Ramos (cell line): ENCODE results near the gene CRADD.
"Not testable (repeated sequence)": the region's sequence is repeated elsewhere in the genome, so short reads cannot be mapped to it uniquely, and the experiment has no call there.

Experiments
- in situ Hi-C: fragments of 300-500 bp; cut with MboI; formaldehyde crosslinking; loops from one replicate; pipeline ENCODE4 v1.14.3; 2022; ENCODE audit warnings: low sequenced_read_pairs; ENCODE audit not compliant: unreplicated experiment

The CRADD gene

DNA sequence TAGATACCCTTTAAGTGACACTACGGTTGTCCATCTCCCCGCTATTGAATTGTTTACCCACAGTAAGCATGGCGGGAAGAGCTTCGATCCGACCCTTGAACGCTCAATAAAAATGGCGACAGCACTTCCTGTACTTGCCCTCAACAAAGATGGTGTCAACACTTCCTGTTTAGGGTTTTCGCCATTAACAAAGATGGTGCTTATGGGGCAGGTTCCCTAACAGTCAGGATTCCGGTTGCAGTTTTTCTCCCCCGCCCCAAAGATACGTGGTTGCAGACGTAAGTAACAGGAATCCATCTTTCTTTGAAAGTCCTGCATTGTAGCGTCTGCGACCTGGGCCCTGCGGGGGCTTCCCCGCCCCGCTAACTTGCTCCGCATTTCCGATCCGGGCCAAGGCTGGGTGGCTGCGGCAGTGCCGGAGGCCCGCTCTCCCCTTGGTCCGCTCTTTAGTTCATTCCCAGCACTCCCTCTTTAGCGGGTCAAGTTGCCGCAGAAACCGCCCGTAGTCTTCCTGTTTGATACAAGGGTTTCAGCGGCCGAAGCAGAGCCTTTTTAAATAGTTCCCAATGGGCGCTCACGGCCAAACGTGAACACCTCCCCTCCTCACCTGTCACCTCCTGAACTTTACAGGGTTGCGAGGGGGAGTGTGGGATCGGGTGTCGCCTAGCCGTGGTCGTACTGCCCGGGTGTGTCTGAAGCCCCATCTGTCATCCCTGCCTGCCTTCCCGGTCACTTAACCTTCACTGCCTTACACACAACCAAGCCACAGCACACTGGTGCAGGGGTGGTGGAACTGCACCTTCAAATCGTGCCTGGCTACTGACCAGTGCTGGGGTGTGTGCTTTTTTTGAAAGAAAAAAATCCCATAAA lies at the start of gene CRADD:
TSS of gene CRADD (plus strand) at position 181 of the 870 bp plus-strand sequence.
- in situ Hi-C loops: no loop called here

DNA sequence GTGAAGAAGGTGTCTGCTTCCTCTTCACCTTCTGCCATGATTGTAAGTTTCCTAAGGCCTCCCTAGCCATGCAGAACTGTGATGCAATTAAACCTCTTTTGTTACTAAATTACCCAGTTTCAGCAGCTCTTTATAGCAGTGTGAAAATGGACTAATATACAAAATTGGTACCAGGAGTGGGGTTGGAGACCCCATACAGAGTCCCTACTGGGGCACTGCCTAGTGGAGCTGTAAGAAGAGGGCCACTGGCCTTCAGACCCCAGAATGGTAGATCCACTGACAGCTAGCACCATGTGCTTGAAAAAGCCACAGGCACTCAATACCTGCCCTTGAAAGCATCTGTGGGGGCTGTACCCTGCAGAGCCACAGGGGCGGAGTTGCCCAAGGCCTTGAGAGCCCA lies 44.8 kb upstream of the CRADD start:
- in situ Hi-C loops: no loop called here

DNA sequence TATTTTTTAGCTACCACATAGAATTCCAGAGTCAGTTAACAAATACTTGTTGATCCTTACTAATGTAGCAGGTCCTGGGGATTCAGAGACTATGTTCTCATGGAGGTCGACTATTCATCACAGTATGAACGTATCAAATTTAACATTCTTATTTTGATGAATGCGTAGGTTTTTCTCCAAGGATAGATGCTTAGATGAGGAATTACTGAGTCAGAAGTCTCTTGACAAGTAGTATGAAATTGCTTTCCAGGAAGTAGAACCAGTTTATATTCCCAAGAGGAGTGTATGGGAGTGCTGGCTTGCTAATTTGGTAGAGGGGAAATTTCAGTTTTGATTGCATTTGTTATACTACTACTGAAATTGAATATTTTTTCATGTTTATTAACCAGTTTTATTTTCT lies 42.8 kb upstream of the CRADD start:
- in situ Hi-C loops: no loop called here

DNA sequence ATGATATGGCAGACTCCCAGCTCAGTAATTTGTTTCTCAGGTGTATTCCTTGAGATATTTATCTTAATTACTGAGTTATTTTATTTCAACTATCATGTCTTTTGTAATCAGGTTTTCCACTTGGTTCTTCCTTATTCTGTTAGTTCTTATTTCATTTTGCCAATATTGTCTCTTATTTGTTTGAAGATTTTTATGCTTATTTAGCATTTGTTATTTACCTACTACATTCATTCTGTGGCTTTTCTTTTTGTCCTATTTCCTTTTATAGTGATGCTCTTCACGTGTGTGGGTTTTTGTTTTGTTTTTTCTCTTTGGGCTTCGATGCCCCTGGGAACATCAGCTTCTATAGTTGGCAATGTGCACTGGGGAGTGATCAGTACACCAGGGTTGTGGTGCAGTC lies 40.5 kb upstream of the CRADD start:
- in situ Hi-C loops: no loop called here

DNA sequence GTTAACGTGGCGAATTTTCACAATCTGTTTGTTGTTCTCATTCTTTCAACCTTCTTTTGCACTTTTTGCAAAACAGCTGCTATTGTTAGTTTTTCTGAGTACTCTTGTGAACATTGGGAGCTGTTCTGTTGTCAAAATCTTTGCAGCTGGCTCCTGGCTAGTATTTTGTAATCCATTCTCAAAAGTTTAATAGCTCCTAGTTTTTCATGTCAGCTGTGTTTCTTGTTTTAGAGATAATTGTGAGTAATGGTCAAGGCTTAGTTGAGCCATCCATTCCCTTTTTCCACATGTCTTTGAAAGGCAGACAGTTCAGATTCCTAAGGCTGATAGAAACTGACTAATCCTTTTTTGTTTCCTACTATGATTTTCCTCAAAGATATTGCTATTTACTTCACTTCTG lies 39.1 kb upstream of the CRADD start:
- in situ Hi-C loops: no loop called here

DNA sequence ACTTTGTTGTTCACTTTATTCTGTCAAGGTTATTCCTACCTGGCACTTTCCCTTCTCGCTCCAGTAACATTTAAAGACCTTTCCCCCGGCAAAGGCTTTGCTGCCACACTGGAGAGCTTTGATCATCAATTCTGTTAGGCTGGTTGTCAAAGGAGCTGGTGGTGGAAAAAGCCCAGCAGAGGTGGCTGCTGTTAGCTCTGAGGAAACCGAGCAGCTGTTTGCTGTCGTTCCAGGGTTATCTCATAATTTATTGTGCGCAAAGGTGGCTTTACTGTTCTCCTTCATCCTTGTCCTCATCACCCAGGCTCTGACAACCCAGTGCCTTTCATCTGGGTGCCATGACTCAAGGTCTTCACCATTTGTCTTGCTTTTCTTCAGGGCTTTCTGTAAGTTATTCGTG lies 38.2 kb upstream of the CRADD start:
- in situ Hi-C loops: no loop called here

DNA sequence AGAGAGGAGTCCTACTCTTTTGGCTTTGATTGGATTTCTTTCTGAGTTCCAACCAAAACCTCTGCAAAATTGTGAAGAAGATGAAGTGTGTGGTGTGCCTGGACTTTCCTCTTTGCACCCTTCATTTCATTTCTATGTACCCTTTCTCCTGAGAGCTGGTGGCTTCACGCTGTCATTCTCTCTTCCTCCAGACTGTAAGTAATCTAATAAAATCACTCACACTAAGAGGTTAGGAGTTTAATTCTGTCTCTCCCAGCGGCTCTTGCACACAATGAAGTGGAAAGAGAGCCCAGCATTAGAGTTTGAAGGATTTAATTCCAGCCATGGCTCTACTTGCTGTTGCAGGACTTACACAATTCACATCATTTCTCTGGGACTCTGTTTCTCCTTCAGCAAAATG lies 37.8 kb upstream of the CRADD start:
- in situ Hi-C loops: no loop called here

DNA sequence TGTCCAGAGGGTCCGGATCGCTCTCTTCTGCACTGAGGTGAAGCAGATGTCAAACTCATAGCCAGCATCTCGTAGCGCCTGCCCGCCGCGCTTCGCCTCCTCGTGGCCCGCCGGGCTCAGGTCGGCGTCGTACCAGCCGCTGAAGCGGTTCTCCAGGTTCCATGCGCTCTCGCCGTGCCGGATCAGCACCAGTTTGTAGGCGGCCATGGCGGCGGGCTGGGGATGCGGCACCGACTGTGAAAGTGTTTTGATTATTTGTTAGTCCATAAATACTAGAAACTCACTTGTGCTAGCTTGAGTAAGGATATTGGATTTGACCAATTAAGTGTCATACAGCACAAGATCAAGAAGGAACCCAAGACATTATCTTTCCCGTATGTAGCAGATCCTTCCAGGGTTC lies 35.8 kb upstream of the CRADD start:
- in situ Hi-C loops: not testable (repeated sequence)

DNA sequence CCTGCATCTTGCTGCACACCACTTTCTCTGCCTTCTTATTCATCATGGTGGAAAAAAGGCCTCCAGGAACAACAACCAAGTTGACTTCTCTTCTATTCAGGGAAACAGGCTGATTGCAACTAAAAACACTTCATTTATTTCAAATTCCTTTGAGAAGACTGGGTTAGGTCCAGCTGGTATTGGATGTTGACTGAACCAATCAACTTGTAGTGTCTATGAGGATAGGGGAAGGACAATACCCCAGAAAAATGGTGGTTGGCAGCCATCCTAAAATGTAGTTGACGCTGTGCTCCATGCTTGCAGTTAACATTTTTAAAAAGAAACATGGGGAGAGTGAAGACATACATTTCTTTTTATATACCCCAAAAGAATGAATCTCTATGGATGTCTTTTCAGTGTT lies 34.4 kb upstream of the CRADD start:
- in situ Hi-C loops: no loop called here

DNA sequence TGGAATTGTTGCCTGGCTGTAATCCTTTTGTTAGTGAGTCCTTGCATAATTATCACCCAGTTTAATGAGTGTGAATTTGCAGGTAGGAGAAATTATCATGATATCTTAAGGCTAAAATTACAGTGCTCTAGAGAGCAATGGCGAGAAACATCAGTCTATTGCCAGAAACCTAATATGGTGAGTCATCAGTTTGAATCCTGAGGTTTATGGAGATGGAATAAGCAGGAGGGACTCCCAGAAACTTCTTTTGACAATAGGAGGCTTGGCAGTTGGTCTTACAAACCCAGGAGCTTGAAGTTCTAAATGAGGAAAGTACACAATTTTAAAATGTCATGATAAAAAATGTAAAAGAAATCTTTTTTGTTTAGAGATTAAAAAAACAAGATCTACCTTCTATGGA lies 31.5 kb upstream of the CRADD start:
- in situ Hi-C loops: no loop called here

DNA sequence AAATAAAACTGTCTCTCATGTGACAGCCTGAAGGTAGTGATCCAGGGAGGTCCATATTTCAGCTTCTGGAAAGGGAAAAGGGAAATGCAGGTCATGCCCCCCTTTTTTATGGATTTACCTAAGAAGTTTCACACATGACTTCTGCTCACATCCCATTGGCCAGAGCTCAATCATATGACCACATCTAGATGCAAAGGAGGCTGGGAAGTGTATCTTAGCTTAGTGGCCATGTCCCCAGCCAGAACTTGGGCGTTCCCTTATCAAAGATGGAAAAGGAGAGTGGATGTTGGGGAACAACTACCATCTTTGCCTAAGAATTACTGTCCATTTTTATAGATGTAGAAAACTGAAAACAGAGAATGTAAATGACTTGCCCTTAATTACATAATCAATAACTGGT lies 26.5 kb upstream of the CRADD start:
- in situ Hi-C loops: no loop called here

DNA sequence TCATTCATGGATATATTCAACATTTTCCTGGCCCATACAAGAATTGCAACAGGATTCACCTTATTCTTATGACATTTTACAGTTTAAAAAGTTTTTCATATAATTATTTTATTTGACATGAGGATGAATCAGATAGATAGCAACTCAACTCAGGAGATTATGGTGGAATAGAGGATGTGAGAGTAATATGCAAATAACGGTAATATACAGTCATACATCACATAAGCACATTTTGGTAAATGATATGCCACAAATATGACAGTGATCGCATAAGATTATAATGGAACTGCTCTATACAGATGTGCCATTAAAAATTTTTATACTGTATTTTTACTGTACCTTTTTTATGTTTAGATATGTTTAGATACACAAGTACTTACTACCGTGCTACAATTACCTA lies 24.1 kb upstream of the CRADD start:
- in situ Hi-C loops: no loop called here

DNA sequence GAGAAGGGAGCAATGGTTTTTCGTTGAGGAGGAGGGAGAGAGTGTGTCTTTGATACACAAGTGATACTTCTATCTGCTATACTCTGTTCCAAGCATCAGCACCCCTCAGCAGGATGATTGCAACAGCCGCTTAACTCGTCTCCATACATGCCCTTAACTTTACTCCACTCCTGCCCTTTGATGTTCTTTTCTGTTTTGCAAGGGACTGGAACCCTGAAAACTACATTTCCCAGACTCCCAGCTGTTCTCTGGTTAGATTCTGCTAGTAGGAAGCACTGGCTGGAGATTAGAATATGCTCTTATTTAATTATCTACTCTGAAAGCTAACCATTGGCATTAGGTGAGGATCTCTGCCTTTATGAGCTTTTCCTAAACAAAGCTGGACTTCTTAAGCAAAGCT lies 23.5 kb upstream of the CRADD start:
- in situ Hi-C loops: no loop called here

DNA sequence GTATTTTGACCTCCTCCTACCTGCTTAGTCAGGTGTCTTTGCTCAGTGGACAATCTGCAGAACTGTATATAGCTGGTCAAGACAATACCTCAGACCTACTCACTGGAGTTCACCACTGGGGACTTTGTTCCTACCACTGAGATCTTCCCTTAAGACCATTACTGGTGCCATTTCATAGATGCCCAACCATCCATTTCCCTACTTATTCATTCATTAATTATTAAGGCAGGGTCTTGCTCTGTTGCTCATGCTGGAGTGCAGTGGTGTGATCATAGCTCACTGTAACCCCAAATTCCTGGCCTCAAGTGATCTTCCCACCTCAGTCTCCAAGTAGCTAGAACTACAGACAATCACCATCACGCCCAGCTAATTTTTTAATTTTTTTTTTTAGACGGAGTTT lies 22.8 kb upstream of the CRADD start:
- in situ Hi-C loops: no loop called here

DNA sequence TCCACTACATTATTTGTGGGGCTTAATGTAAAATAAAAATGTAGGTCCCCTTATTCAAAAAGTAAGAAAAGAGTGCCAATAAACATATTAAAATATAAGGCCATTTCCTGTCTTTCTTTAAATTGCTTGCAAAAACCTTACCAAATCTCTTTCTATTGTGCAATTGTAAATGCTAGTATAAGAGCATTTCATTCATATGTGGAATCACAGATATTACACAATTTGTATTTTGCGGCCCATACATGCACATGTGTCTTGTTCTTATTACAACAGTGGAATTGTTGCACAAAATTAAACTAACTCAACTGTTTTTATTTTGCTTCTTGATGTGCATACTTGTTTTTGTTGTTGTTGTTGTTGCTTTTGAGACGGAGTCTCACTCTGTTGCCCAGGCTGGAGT lies 20.1 kb upstream of the CRADD start:
- in situ Hi-C loops: no loop called here

DNA sequence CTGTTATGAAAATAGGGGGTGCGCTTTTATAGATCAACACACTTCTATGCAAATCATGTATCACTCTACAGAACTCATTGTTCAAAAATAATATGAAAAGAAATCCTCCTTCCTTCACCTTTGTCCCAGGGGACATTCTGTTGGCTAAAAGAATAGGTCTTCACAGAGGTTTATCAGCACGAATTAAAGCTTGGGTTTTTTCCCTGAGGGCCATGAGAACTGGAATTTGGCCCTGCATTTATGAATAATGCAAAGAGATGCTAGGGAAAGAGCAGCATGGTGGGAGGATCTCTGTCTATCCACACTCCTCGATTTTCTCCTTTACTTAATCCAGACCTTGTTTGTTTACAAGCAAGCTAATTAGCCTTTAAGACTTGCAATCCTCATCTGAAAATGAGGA lies 16.2 kb upstream of the CRADD start:
- in situ Hi-C loops: no loop called here

DNA sequence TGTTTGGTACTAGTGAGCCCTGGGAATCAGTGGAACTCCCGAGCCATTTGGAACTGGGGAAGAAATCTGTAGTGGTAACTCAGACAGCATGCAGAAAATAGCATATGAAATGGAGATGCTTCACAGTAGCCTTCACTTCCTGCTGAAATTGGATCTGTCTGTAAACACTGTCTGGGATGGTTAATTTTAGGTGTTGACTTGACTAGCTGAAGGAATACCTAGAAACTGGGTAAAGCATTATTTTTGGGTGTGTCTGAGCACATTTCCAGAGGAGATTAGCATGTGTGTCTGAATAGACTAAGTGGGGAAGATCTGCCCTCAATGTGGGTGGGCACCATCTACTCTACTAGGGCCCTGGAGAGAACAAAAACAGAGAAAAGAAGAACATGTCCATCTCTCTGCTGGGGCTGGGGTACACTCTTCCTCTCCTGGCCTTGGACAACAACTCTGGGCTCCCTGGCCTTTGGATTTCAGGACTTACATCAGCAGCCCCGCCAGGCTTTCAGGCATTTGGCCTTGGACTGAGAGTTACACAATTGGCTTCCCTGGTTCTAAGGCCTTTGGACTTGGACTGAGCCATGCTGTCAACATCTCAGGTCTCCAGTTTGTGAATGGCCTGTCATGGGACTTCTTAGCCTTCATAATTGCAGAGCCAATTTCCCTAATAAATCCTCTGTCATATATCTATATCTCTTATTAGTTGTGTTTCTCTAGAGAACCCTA lies 14.0 kb upstream of the CRADD start:
- in situ Hi-C loops: no loop called here

DNA sequence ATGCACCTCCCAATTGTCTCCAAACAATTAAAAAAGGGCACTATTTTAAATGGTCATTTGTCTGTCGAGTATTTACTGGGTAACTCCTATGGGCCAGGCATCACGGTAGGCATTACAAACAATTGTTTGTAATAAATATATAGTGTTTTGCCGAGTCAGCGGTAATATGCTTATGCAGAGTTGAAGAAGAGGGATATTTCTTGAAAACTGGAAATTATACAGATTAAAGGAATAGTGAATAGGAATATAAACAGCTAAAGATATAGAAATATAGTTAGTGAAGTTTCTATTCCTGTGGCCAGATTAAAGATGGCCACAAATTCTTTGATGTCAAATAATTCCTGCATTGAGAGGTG lies 13.5 kb upstream of the CRADD start:
- in situ Hi-C loops: no loop called here

DNA sequence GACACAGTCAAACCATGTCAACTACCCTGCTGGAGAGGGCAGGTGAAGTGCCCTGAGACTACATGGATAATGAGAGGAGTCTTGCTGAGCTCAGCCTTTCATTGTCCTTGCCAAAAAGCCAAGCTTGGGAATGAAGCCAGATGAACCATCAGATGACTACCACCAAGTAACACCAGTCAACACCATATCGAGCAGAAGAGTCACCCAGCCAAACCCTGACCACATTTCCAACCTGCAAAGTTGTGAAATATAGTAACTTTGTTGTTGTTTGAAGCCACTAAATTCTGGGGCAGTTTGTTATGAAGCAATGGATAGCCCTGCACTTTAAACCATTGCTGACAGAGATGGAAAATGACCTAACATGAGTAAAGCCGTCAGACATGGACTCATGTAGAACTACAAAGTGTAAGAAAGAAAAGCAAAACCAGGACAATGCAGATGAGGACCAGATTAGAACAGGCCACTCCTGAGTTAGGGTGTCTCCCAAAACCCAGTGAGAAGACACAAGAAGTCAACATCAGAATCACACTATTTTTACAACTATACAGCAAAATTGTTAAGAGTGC lies 12.5 kb upstream of the CRADD start:
- in situ Hi-C loops: no loop called here

DNA sequence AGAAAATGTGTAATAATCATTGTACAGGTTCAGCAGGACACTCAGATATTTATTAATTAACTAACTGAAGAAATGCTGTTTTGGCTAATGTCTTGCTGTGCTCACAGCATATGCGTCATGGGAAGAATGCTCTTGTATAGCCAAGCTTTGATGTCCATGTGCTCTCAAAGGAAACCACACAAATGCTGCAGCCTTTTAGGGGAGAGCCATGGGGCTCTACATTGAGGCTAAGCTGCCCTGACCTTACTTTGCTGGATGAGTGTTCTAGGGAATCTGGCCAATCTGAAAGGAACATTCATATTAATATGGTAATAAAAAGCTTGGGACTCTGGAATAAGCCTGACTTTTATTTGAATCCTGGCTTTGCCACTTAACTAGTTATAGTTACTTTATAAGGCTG lies 9.5 kb upstream of the CRADD start:
- in situ Hi-C loops: no loop called here

DNA sequence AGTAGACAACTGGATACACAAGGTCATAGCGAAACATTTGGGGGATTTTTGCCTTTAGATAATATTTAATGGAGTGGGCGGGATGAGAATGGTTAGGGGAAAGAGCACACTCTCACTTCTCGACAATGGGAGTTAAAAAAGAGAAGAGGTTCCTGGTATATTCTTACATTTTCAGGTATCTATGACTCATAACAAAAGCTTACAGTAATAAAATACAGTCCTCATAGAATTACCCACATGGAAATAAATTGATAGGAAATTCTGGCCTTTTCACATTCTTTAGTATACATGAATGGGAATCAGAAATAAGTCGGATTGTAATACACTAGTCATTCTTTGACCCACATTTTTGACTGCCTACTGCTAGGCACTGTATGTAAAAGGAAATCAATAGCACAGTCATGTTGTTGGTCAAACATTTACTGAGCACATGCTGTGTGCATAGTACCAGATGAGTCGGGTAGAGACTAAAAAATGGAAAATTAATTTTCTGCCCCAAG lies 8.2 kb upstream of the CRADD start:
- in situ Hi-C loops: no loop called here
